H1 (cell line): ENCODE measurements around the gene FAM24B. TPM values are rescaled to one million over a fixed set of nuclear protein-coding genes. Genes with fewer than 3 reads are reported as not detected.

Experiments
- CHD7 ChIP-seq: fragments of 300-600 bp; sonication (generic); IDR thresholded peaks from 2 replicates; pipeline ENCODE4 v1.7.1; 2012; ENCODE audit warnings: low read length, moderate library complexity, mild to moderate bottlenecking, inconsistent platforms; ENCODE audit not compliant: insufficient replicate concordance
- polyA plus RNA-seq, 7 experiments: library from polyadenylated mRNA; depleted of rRNA in 3 of 7; stranded (reverse) in 5 of 7; unstranded in 2 of 7; fragments of >200 nt in 5 of 7; fragments of 200-250 nt in 2 of 7; gene quantifications; 1 replicate in 5 of 7; 2 replicates in 1 of 7; 4 replicates in 1 of 7; pipeline versions ENCODE4 v1.2.1 to v1.2.3, GENCODE V29; 2011 to 2013; ENCODE audit warnings: missing spikeins in 2 of 7, mixed read lengths in 2 of 7
- total RNA-seq: library from RNA; stranded (reverse); fragmentation: NEBNext Ultra II Directional; extraction: Animal tissue kit (Norgen Biotek cat#: 25700); gene quantifications from 2 replicates; pipeline ENCODE4 v1.2.1, GENCODE V29; 2021

FAM24B gene
- total and polyA plus RNA-seq, 2 of the 8 experiments (the other 6 are each of a cell fraction or from before 2014, with no cell fraction given) = 0.50 to 0.56 TPM

- no peak for TF ChIP-seq CHD7
- TF ChIP-seq, all 59 proteins: peak for 0
These were observed 17.6 kb downstream of the FAM24B start (continued) for GRCh38 chr10:122861711-122862161.
